NCI-H510A (cell line): Measurements from ENCODE around the gene BMP5.

ENCODE experiments used
- DNase-seq: peaks from one replicate; lab custom pipeline; 2025; lab: John Stamatoyannopoulos, UW

Gene BMP5

DNA sequence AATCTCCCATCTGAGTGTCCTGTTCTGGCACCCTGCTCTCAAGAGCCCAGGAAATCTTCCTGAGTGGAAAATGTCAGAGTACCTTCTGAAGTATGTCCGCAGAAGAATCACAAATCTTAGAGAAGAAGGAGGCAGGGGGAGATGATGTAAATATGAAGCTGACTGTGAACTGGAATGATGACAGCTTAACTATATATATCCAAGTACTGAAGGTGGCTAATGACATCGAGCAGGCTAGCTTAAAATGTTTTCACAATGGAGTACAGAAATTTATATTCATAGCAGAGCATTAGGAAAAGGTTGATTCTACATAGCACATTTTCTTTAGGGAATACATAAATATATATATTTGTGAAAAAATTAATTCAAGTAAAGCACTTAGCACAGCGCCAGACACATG, 64.3 kb downstream of the BMP5 start:
- no peak for DNase-seq

DNA sequence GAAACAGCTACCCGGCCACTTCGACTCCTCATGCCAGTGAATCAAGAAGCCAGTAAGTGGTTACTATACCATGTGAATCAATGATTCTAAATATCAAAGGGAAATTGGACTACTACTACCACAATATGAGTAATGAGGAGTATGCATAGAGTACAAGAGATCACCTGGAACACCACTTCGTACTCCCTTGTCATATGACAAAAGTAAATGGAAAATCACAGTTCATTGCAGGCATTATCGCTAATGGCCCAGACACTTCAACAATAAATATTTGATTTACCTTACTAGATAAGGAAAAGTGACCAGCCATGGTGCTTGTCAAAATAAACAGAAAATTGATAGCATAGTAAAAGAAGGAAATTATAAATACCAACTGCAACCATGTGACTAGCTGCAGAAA, 73.1 kb downstream of the BMP5 start:
- DNase-seq = no peak

DNA sequence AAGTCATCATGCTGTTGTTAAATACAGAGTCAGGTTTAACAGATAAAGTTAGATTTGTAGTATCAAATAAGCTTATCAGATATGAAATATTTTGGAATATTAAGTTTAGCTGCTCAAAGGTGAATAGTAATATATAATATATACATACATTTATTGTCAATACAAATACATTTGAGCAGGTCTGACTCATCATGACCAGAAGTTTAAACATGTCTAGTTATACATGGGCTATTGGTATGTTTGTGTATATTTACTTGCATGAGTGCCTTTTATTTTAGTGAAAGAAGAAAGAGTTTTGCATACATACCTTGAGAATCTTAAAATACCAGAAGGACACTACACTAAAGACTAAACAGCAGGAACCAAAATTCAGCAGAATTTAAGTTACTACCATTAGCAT, 76.8 kb downstream of the BMP5 start:
- no peak for DNase-seq

DNA sequence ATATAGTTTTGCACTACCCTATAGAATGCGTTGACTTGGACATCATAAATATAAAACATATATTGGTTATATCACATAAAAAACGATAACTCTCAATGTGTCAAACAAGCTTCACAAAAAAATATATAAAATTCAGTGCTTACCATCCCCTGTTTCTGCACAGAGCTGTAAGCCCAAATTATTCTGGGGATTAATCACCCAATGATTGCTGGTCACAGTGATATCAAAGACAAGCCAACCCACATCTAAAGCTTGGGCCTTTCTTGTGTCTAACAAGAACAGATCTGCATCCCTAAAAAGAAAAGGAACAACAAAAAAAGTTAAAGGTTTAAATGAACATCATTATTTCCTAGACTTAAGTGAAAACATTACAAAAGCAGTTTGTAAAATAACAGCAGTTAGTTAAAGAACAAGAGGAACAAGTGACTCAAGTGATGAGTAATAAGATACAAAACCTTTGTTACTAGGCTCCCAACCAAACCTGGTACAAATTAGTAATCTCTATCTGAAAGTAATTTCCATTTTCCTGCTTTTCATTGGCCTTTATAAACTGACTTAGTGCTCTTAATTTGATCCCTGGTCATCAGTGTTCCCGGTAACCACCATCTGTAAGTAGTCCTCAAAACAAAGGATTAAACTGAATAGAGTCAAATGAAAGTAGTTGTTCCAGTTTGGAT, 81.1 kb downstream of the BMP5 start:
- DNase-seq = no peak

DNA sequence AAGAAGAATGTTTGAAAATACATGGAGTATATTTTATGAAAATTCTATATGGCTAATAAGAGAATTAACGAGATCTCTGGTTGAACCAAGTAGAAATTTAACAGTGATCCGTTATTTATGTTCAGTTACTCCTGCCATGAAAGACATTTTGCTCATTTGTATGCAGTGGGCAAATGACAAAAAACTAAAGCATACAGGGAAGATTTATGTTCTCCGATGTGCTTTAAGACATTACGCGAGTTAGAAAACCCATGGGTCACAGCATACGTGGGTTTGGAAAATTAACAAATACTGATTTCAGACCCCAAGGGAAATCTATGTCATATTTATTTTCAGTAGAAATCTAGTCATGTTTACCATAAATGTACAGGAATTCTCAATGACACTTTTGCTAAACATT, 90.1 kb downstream of the BMP5 start:
- DNase-seq = no peak

DNA sequence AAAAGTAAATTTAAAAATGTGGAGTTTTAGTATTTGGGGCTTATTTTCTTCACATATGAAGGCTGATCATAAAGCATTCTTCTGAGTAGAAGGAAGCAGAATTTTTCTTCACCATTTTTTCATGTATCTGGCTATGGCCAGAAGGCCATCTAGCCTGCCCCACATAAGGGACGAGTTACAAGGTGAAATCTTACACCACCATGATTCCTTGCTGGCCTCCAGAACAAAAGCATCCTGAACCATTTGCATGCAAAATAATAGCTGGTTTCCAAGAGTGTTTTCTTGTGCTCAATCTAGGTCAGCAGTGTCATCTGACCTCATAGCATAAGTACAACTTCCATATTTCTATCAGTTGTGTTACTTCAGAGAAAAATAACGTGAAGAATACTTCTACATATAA, 93.1 kb downstream of the BMP5 start:
- DNase-seq = no peak

DNA sequence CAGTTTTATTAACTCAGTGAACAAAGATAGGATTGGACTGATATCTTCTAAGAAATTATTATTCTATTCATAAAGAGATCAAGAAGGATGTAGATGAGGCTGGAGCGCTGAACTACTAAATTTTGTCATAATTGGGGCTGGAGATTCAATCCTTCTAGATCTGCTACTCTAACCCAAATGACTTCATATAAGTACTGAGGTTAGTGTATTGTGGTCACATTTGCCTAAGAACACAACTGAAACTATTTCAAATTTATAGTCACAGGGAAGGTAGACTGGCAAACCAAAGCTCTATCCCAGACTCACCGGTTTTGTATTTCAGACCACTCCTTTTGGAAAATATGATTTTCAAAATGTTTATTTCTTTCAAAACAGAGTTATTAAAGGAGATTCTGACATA, 96.7 kb downstream of the BMP5 start:
- DNase-seq = no peak

DNA sequence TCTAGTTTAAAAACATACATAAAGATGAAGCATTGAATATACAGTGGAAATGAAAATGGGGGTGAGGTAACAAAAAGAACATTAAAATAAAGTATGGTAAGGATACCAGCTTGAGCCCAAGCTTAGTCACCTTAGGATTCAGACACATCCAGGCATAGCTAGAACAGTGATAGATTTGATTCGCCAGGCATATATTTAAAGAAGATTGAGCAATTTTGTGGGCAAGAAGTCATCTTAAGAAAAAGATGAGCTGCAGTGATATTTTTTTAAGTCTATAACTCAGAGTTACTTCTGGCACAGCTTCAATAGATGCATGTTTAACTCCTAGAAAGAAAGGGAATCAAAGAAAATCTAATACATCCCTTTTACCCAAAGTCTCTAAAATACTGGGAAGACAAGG, 97.9 kb downstream of the BMP5 start:
- DNase-seq = no peak

DNA sequence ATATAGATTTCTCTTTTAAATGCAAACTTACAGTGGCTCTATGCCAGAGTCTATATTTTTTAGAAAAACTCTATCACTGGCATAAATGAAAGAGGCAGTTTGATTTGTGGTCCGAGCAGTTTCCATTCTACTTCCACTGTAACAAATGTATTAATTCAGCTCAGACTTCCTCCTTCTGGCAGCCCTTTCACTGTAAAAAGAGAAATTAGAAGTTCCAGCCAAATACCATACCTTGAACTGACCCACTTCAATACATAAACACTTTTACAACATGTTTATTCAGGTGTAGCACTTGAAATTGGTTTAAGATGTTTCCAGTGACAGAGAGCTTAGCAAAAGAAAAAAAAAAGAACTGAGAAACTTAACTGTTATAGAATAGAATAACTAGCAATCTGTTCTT, 99.3 kb downstream of the BMP5 start:
- no peak for DNase-seq

DNA sequence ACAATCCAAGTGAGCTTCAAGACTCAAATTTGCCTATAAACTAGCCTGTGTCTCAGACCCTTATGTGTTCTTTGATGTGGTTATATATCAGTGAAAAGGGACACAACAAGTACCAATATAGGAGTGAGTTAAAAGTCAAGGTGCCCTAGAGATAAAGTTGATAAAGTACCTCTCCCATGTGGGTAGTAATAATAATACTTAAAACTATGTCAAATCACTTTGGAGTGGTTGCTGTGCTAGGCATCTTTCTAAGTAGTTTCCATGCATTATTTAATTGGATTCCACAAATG, 100.4 kb downstream of the BMP5 start:
- no peak for DNase-seq

DNA sequence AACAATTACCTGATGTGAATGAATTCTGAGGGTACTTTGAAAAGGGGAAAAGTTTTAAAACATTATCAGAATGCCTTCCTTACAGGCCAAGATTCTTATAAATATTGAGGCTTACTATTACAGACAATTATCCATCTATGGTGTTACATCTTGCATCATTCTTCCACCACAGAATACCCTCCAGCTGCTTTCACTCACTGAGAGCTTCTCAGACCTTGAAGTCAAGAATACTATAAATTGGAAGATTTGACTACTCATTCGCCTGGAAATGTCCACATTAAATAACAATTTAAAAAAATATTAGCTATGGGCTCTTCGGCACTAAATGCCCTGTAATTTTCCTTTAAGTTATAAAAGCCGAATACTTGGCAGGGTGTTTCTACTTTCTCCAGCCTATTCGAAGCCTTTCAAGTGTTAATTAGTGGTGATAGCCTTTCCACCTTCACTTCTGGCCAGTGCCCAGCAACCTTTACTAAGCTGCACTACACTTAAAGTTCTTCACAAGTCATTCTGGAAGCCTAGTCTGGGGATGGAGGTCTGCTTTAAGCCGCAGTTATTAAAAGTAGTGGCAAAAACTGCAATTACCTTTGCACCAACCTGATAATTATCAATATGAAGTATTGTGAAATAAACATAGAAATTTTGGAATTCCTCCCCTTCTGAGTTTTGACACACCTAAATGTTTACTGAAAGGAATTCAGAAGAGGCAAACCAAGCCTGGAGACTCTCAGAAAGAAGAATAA, 100.9 kb downstream of the BMP5 start:
- no peak for DNase-seq

DNA sequence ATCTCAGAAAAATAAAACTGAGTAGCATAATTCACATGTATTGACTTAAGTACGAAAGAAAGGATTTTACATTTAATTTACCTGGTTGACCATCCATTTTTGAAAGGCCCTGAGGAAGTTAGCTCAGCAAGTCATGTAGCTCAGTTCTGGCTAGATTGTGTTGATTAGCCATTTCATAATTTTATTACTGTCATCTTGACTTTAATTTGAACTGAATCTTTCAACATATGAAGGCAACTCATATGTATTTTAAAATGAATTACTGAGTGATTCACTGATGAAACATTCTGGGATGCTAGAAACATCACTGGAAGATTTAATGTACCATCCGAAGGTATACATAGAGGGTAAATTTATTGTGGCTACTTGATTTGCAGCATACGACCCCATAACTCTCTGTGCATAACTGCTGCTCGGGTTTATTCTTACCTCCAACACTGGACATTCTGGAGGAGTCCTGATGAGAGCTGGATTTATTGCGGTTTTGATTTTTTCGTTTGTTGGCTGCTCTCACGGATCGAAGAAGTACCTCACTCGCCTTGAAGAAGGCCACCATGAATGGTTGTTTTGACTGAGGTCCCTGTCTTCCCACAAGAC, 101.7 kb downstream of the BMP5 start:
- DNase-seq = no peak

DNA sequence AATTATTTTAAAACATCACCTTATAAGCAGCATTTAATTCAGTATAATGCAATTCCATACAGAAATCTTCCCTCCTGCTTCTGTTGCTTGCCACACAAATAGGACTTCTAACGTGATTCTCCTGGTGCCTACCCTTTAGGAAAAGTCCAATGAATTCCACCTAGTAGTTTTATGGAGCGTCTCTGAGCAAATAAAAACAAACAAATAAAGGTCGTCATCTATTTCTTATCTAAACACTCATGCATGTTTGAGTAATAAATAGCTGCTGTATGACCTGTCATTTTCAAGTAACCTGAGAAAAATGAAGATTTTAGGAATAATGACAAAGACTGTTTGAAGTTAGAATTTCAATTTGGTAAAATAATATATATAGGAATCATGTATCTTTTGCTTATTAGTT, 102.7 kb downstream of the BMP5 start:
- DNase-seq = no peak

DNA sequence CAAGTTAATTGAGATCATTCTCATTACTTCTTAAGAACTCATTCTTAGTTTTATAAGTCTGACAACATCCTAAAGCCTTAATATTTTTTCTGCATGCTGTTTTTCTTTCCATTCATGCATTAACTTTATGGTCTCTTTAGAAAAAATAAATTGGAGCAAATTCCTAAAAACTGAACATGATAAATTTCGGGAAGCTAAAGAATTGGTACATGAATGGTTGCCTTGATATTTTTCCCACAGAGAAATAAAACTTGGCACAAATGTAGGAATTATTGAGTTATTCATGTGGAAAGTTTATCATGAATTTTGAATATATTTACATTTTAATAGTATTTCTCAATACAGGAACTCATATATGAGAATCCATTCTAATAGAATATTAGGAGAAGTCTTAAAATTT, 115.9 kb downstream of the BMP5 start:
- no peak for DNase-seq

DNA sequence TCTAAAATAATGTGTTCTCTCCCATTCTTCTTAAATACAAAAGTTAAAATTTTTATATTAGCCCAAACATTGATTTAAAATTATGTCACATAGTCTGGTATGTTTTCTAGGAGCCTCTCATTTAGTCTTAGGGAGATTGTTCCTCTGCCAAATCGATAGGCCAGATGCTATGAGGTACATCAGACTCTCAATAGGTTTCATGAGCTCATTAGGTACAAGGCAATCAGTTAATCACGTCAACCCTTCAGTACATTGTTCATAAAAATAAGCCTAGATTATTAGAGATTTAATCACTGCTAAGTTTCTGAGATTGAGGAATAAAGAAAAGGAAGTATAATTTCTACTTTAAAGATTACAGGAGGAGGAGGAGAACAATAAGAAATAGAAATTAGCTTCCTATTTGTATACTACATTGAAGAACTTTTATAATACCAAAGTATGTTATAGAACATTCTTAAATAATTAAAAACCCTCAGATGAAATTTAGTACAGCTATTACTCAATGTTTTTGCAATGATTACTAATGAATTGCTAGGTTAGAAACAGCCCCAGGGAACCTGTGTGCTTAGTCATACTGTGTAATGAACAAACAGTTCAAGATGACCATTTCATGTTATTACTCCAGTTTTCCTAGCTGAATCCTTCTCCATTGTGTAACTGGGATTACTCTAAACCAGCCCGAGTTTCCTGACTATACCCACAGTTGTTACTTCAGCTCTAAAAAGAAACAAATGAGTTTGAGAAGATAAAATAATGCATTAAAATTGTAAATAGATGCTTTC, 117.0 kb downstream of the BMP5 start:
- DNase-seq = no peak

DNA sequence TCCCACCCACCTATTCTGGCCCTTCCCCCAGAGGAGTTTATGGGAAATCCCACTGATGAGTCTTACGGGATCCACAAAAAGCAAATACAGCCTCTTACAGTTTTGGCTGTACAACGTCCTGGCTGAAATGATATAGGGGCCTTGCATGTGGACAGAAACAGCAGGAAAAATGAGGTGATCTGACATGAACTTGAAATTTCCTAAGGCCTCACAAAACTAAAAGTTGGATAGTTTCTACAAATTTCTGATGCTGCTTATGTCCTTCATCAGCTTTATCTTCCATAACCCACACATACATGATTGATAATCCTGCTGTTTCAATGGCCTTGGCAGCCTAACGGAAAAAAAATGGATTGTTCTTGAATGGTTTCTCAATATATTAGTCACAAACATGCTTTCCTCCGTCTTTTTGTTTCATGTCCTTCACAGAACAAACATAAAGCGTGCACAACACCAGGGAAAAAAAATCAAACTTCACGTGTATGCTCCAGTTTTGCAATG, 118.8 kb downstream of the BMP5 start:
- DNase-seq = no peak

DNA sequence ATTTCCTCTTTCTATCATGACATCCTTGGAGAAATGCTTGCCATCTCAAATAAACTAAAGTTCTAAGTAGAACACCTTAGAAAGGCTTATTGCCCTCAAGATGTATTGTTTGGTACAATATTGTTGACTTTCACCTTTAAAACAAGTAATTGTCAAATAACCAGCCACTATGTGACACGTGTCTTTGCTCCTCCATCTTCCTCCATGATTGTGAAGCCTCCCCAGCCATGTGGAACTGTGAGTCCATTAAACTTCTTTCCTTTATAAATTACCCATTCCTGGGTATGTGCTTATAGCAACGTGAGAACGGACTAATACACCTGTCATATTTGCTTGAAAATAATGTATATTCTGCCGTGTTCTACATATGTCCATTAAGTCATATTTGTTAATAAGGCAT, 126.5 kb downstream of the BMP5 start:
- no peak for DNase-seq

DNA sequence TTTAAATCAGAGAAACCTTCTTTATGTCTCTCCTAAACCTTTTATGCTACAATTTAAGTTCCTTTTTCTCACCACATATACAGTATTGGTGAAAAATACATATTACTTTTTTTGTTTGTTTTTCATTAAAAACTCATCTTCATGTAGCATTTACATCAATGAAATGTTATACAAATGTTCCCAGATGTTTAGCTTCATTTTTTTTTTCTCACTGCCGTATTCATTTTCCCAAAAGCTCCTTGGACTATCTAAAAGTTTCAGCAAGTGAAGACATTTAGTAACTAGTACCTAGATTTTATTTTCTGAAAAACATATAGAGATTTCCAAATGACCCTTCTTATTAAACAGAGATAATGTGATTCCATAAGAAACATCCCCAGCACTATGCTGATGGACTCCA, 128.9 kb downstream of the BMP5 start:
- DNase-seq = no peak

DNA sequence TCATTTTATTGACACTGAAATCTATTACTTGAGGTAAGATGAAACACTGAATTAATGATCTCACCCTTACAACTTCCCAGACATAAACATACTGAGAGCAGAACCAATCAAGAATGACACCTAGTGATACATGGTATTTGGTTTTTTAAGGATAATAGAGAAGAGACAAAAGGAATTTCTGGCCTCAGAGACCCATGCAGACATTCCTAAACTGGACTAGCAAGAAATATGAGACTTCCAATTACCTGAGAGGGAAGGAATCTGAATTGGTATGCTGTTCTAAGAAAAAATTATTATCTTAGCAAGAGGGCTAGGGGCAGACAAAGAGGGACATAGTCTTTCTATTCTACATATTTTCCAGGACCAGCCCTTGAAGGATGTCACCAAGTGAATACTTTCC, 141.1 kb downstream of the BMP5 start:
- no peak for DNase-seq

DNA sequence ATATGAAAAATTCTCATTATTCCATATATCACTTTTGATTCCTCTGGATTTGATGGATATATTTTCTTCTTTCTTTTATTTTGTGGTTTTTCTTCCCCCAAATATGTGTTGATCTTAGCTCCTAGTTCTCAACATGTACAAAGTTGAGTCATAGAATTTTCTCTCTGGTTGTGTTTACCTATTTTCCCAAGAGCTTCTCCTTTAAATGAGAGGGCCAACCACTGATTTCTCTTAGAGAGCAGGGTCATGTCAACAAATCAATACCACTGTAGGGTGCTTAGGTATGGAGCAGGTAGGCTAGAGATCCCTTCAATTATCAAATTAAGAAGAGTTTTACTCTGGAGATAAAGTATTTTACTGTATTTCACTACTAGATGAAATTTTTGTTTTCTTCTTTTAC, 145.7 kb downstream of the BMP5 start:
- no peak for DNase-seq

DNA sequence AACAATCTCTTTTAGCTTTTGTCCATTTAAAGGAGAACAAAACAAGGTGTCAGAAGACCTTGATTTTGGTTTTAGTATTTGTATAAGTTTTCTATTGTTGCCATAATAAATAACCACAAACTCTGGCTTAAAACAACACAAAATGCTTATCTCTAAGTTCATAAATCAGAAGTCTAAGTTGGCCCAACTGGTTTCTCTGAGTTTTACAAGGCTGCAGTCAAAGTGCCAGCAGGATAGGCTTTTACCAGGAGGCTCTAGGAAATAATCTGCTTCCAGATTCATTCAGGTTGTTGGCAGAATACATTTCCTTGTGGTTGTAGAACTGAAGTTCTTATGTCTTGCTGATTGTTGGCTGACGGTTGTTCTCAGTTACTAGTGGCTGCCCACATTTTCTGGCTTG, 149.2 kb downstream of the BMP5 start:
- DNase-seq = no peak

DNA sequence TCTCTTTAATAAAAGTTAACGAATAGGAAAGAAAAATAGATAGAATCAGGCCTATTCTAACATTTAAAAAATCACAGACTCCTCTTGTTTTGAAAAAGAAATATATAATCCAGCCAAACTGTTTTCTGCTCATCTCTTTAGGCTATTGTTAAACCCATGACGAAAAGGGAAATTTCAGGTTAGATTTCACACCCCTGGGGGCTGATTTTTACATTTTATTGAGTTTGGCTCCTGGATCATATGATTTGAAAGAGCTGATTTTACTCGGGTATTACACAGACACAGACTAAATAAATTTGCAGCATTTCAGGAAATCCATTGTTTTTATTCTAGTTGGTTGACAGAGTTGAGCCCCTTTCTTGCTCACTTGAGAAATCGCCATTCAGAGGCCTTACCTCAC, 160.6 kb downstream of the BMP5 start:
- no peak for DNase-seq

DNA sequence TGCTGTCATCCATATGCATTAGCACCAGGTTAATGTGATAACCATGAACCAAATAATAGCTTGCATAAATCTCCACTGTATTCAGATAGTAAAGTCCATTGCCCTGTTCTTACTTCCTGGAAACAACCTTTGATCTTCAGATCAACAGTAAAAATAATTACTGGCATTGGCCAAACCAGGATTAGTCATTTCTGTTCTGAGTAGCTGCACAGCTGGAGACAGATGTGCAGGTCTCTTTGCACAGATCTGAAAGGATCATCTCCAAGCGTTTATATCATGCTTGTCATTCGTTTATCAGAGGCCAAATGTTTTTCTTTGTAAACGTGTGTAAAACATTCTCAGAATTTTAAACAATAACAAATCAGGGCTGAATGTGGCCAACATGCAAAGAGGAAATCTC, 162.0 kb downstream of the BMP5 start:
- DNase-seq = no peak
